ENCODE measurements around the gene AOPEP. TPM values are rescaled to one million over a fixed set of nuclear protein-coding genes. Genes with fewer than 3 reads are reported as not detected.

AOPEP gene
- total RNA-seq, 2 donors from 2014 or later = 40.4 to 42.1 TPM

GRCh38 chr9:95130484-95130883 lies 404.0 kb downstream of the AOPEP start:
- intact Hi-C loops (cut with DNase I, micrococcal nuclease) = loop anchor here in 1 of 2 donors (5.0 kb wide), 2 partner anchors 348 to 448 kb away; no protein-coding TSS in a partner anchor
- ATAC-seq (no peak), DNase-seq (no peak)

DNA sequence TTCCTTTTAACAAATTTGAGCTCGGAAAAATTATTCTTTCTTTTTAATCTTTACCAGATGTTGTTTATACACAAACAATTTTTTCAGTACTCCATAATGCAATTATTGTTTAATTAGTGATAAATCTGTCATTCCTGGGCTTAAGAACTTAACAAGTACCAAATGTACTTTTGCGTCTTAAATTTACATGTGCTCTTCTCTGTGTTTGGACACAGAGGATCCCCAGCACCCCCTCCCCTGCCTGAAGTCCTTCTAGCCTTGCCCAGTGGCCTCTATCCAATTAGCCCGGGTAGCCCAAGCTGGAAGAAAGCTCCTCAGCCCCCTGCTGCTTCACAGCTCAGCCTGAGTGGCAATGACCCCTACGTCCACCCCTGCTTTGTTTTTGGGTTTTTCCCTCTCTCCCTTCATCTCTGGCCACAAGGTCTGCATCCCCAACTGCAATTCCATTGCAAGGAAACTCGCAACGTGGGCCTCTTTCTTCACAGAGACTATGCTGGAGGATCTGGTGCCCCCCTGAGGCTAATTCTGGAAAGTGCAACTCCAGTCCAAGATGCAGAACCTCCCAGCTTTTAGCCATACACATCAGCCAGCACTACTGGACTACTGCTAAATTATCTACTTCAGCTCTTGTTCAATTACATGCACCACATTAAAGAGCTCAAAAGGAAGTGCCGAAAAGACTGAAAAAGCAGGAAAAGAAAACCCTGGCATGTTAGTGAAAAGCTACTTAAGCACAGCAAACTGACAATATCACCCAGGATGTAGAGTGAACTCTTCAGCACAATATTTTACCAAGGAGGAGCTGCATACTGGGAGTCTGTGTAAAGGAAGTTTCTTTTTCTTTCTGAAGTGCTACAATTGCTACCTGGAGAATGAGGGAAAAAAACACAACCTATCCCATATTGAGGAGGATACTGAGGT lies 404.8 kb downstream of the AOPEP start:
- peak; percentile 60 to 71 for DNase-seq
- peak; percentile 42 for ATAC-seq
- intact Hi-C loops (cut with DNase I, micrococcal nuclease) = loop anchor here in 1 of 2 donors (5.0 kb wide), 2 partner anchors 349 to 449 kb away; no protein-coding TSS in a partner anchor

GRCh38 chr9:95132366-95133324 lies 406.1 kb downstream of the AOPEP start:
- no peak for ATAC-seq
- intact Hi-C loops (cut with DNase I, micrococcal nuclease) = loop anchor here in 1 of 2 donors (5.0 kb wide), 2 partner anchors 350 to 450 kb away; no protein-coding TSS in a partner anchor
- no peak for DNase-seq

- no peak for DNase-seq
- ATAC-seq = no peak
- intact Hi-C loops (cut with DNase I, micrococcal nuclease) = loop anchor here in 1 of 2 donors (5.0 kb wide), 2 partner anchors 351 to 451 kb away; no protein-coding TSS in a partner anchor
Measured at GRCh38 chr9:95133325-95133705, 406.8 kb downstream of the AOPEP start.

DNA sequence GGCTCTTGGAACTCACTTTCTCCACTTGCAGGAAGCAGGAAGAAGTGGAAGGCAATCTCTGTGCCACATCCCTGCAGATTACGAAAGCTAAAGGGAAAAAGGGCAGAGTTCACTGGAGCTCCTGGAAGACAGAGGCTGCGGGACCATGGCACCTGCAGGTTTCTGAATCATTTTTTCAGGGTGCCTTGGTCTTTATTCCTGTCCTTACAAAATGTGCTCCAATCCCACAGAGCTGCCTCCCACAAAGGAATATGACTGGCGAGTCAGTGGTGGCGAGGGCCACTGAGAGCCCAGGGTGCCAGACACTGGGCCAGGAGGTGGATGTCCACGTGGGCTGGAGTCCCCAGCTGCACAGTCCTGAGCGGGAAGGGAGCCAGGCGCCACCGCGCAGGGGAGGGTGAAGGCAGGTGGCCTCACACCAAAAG lies 408.0 kb downstream of the AOPEP start:
- ATAC-seq = peak; percentile 90
- intact Hi-C loops (cut with DNase I, micrococcal nuclease) = loop anchor here in 1 of 2 donors (5.0 kb wide), 2 partner anchors 352 to 452 kb away; no protein-coding TSS in a partner anchor

GRCh38 chr9:95135756-95136155 lies 409.3 kb downstream of the AOPEP start:
- ATAC-seq = no peak

More for the DNA sequence above, 408.0 kb downstream of the AOPEP start:
- DNase-seq = peak; percentile 34 to 41

More at GRCh38 chr9:95135756-95136155, 409.3 kb downstream of the AOPEP start:
- intact Hi-C loops (cut with DNase I, micrococcal nuclease) = no loop called here
- DNase-seq = no peak

Small RNAs within 50 kb of the gene (microRNA-seq; reads per million reads assigned to microRNA genes)
- gene MIR2278 = 1.4 to 4.3 reads per million in 2 donors
- 51,680 to 60,474 reads per million in 2 donors for gene MIR23B
- 0 reads per million in 2 donors for gene MIR24-1
- 6,966 to 29,951 reads per million in 2 donors for gene MIR27B
- gene MIR3074 = 0 reads per million in 2 donors
- gene MIR6081 = 0 reads per million in 2 donors

Other genes starting within 250 kb of the AOPEP start
- 1 to 10 TPM; 1.9 to 3.4 TPM for gene PCAT7, start 171.6 kb upstream of the AOPEP start, total RNA-seq
- not detected for gene FBP2, start 132.9 kb upstream of the AOPEP start, total RNA-seq
- gene FBP1, start 87.2 kb upstream of the AOPEP start, total RNA-seq = 10 to 100 TPM; 53.4 to 71.6 TPM